BE2C (cell line): ENCODE results near the gene C3orf38.
"Not testable (repeated sequence)": the region's sequence is repeated elsewhere in the genome, so short reads cannot be mapped to it uniquely, and the experiment has no call there.

Experiments used
- DNase-seq: peaks from one replicate; pipeline ENCODE4 v3.0.0-alpha.2; 2020
- H3K27me3 ChIP-seq: fragments of 250-450 bp; sonication (Bioruptor Pico); 2 replicates; pipeline ENCODE4 v1.5.1; 2020; ENCODE audit warnings: mild to moderate bottlenecking
- H3K36me3 ChIP-seq: fragments of 250-450 bp; sonication (Bioruptor Pico); 2 replicates; pipeline ENCODE4 v1.5.1; 2020; ENCODE audit warnings: mild to moderate bottlenecking
- H3K4me1 ChIP-seq: fragments of 250-450 bp; sonication (Bioruptor Pico); 2 replicates; pipeline ENCODE4 v1.5.1; 2020
- H3K4me3 ChIP-seq: 2 replicates; pipeline ENCODE4 v1.5.1; 2011; ENCODE audit warnings: low read depth, low read length
- H3K9me3 ChIP-seq: fragments of 250-450 bp; sonication (Bioruptor Pico); 2 replicates; pipeline ENCODE4 v1.5.1; 2020
- TF ChIP-seq, protein P1 (sequence below): IDR thresholded peaks from 2 replicates; pipeline ENCODE4 v1.5.1; 2012; ENCODE audit warnings: mild to moderate bottlenecking, low read depth, low read length

Gene C3orf38

DNA sequence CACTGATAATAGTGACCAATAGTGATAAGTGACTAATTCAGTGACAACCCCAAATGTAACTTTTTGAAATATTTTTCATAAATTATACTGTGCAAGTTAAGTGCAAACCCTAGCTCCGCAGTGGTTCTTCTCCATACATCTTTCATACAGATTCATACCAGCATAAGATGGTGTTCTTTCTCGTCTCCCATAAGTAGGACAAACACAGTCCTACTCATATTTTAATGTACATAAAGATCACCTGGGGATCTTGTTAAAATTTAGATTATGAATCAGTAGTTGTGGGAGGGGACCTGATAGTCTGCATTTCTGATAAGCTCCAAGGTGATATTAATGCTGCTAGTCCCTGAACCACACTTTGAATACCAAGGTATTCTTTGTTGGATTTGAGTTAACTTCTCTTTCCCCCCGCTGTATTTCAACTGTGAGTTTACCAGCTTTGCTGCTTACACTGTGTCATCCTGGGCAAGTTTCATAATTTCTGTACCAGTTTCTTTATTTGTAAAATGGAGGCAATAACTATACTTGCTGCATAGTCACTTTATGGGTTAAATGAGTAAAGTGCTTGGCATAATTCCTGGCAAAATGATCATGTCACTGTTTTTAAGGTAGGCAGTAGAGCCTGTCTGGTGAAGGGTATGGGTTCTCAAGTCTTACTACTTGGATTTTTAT, 34.7 kb upstream of the C3orf38 start:
- TF ChIP-seq, protein P1, sequence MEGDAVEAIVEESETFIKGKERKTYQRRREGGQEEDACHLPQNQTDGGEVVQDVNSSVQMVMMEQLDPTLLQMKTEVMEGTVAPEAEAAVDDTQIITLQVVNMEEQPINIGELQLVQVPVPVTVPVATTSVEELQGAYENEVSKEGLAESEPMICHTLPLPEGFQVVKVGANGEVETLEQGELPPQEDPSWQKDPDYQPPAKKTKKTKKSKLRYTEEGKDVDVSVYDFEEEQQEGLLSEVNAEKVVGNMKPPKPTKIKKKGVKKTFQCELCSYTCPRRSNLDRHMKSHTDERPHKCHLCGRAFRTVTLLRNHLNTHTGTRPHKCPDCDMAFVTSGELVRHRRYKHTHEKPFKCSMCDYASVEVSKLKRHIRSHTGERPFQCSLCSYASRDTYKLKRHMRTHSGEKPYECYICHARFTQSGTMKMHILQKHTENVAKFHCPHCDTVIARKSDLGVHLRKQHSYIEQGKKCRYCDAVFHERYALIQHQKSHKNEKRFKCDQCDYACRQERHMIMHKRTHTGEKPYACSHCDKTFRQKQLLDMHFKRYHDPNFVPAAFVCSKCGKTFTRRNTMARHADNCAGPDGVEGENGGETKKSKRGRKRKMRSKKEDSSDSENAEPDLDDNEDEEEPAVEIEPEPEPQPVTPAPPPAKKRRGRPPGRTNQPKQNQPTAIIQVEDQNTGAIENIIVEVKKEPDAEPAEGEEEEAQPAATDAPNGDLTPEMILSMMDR, result no peak
- no peaks in the 10 kb centered on the region for H3K9me3 ChIP-seq
- H3K4me3 ChIP-seq, result no peak overlapping the region
- no peaks in the 10 kb centered on the region for H3K4me1 ChIP-seq
- no peak for DNase-seq
- H3K36me3 ChIP-seq, result no peaks in the 10 kb centered on the region; the same call in 1 of the 2 replicates
- no peaks in the 10 kb centered on the region for H3K27me3 ChIP-seq

DNA sequence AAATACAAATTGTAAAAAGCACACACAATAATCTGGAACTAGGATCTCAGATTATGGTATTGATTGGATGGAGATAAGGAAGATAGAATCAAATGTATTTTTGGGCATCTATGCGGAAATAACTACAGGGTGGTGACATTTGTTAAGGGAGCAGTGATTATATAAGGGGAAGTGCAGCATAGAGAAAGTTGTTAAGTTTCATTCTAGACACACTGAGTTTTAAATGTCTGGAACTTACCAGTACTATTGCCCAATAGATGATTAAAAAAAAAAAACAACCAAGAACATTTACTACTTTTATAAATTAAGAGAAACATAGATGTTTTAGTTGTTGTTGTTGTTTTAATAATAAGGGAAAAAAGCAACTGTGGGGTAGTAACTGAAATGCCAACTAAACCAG, 32.1 kb upstream of the C3orf38 start:
- no peak for DNase-seq
- TF ChIP-seq, protein P1, result no peak
- Histone ChIP-seq H3K4me1 (no peaks in the 10 kb centered on the region), H3K27me3 (no peaks in the 10 kb centered on the region), H3K4me3 (no peak overlapping the region), H3K36me3 (no peaks in the 10 kb centered on the region; the same call in none of the 2 replicates), H3K9me3 (no peaks in the 10 kb centered on the region)

DNA sequence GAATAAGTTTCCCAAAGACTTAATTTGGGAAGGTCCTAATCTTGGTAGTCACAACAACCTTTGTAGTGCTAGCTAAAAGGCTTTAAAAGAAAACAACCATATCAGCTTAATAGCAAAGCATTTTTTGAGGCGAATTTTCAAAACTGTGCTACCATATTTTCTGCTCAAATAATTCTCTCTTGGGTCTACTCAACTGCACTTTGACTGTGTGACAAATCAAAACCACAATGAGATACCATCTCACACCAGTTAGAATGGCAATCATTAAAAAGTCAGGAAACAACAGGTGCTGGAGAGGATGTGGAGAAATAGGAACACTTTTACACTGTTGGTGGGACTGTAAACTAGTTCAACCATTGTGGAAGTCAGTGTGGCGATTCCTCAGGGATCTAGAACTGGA, 31.2 kb upstream of the C3orf38 start:
- H3K27me3 ChIP-seq, result not testable (repeated sequence)

DNA sequence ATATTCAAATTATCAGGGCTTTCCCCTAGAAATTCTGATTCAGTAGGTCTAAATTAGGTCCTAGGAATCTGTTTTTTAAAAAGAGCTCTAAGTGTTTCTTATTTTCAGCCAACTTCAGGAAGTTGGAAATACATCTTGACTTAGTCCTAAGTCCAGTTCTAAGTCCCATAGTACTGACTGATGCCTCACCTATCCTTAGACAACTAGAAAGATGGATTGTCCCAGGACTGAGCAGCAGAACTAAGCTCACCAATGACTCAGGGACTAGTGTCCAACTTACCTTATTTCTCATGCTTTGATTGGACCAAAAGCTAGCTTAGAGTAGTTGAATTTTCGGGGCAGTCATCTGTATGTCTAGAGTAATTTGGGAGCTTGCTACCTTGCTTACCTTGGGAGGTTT, 26.2 kb upstream of the C3orf38 start:
- Histone ChIP-seq H3K4me1 (peaks cover 5% of the 10 kb centered on the region; the same call in 1 of the 2 replicates), H3K36me3 (no peaks in the 10 kb centered on the region; the same call in none of the 2 replicates), H3K9me3 (no peaks in the 10 kb centered on the region), H3K4me3 (no peak overlapping the region), H3K27me3 (no peaks in the 10 kb centered on the region)
- no peak for DNase-seq
- TF ChIP-seq, protein P1, result no peak

More for the DNA sequence above, 31.2 kb upstream of the C3orf38 start:
- not testable (repeated sequence) for H3K36me3 ChIP-seq, H3K4me1 ChIP-seq, DNase-seq, H3K9me3 ChIP-seq, H3K4me3 ChIP-seq

DNA sequence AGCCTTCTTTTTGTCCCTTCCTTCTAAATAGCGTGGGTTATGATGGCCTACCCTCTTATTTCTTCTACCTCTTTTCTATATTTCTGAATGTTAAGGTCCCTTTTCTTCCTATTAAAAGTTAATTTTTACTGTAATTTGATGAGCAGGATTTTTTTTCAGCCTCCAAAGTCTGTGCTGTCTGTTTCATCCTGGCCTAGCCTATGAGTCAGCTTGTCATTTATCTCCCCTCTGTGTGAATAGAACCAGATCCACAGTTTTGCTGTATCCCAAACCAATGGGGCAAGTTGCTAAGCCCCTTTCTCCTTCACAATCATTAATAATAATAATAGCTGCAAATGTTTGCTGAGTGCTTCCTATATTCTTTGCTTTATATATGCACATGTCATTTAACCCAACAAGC, 18.1 kb upstream of the C3orf38 start:
- peaks cover 12% of the 10 kb centered on the region for H3K36me3 ChIP-seq
- peak; percentile 4 for DNase-seq
- H3K9me3 ChIP-seq, result no peaks in the 10 kb centered on the region
- H3K4me3 ChIP-seq, result no peak overlapping the region
- peaks cover 3% of the 10 kb centered on the region for H3K4me1 ChIP-seq
- H3K27me3 ChIP-seq, result no peaks in the 10 kb centered on the region
- TF ChIP-seq, protein P1, result no peak

DNA sequence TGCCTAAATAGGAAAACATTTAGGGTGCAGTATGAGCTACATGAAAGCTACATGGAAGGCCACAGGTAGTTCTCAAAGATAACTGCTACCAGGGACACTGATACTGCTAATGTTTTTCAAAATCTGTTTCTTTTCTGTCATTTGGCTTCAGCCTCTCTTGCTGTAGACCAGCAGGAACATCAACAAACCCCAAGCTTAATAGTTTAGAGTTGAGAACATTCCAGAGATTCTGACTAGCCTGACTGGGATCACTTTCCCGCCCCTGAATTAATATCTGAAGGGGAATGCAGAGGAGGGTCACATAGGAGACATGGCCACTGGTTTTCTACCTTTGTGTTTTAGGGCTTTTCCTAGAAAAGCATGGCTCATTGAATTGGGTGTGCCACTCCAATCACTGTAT, 16.9 kb upstream of the C3orf38 start:
- Histone ChIP-seq H3K9me3 (no peaks in the 10 kb centered on the region), H3K4me1 (peaks cover 3% of the 10 kb centered on the region), H3K36me3 (peaks cover 17% of the 10 kb centered on the region), H3K4me3 (no peak overlapping the region), H3K27me3 (no peaks in the 10 kb centered on the region)
- TF ChIP-seq, protein P1, result no peak
- no peak for DNase-seq
